Kidney tubule cell (primary cell): ENCODE measurements around the gene CEACAM1.
A peak's percentile ranks its signal among the peaks of the same experiment; 100 is the strongest.
"Not testable (repeated sequence)": the region's sequence is repeated elsewhere in the genome, so short reads cannot be mapped to it uniquely, and the experiment has no call there.

Source experiments
- DNase-seq: peaks from one replicate; pipeline ENCODE4 v3.0.0-alpha.2; 2018; ENCODE audit warnings: low spot score

Gene CEACAM1

GRCh38 chr19:42528354-42529247 lies at the start of gene CEACAM1:
Gene CEACAM1, minus strand, starts transcription at chr19:42528481. Its CDS starts 107 bp downstream, at chr19:42528374.
- peak; percentile 64 for DNase-seq

GRCh38 chr19:42577016-42577415 lies 48.7 kb upstream of the CEACAM1 start:
- DNase-seq = no peak

GRCh38 chr19:42576241-42576640 lies 48.0 kb upstream of the CEACAM1 start:
- no peak for DNase-seq

GRCh38 chr19:42573642-42574041 lies 45.4 kb upstream of the CEACAM1 start:
- no peak for DNase-seq

- no peak for DNase-seq
These were observed 42.8 kb upstream of the CEACAM1 start for GRCh38 chr19:42571116-42571515.

- no peak for DNase-seq
These were observed 40.9 kb upstream of the CEACAM1 start for GRCh38 chr19:42569193-42569592.

- DNase-seq = no peak
These were observed 39.7 kb upstream of the CEACAM1 start for GRCh38 chr19:42568006-42568405.

- no peak for DNase-seq
These were observed 39.3 kb upstream of the CEACAM1 start for GRCh38 chr19:42567567-42567966.

- peak; percentile 47 for DNase-seq
These were observed 35.3 kb upstream of the CEACAM1 start for GRCh38 chr19:42563352-42564210.

- no peak for DNase-seq
These were observed 33.2 kb upstream of the CEACAM1 start for GRCh38 chr19:42561512-42561911.

- no peak for DNase-seq
These were observed 32.5 kb upstream of the CEACAM1 start for GRCh38 chr19:42560731-42561130.

- no peak for DNase-seq
These were observed 30.3 kb upstream of the CEACAM1 start for GRCh38 chr19:42558450-42559150.

GRCh38 chr19:42557386-42557871 lies 29.1 kb upstream of the CEACAM1 start:
- not testable (repeated sequence) for DNase-seq

GRCh38 chr19:42555801-42556200 lies 27.5 kb upstream of the CEACAM1 start:
- DNase-seq = no peak

- no peak for DNase-seq
These were observed 27.0 kb upstream of the CEACAM1 start for GRCh38 chr19:42555317-42555716.

- DNase-seq = no peak
These were observed 25.8 kb upstream of the CEACAM1 start for GRCh38 chr19:42554046-42554575.

GRCh38 chr19:42553292-42554045 lies 25.2 kb upstream of the CEACAM1 start:
- DNase-seq = peak; percentile 76

GRCh38 chr19:42552086-42553065 lies 24.1 kb upstream of the CEACAM1 start:
- DNase-seq = no peak

- not testable (repeated sequence) for DNase-seq
These were observed 22.2 kb upstream of the CEACAM1 start for GRCh38 chr19:42550521-42550920.

GRCh38 chr19:42549067-42549466 lies 20.8 kb upstream of the CEACAM1 start:
- not testable (repeated sequence) for DNase-seq
